Astrocyte of the cerebellum (primary cell): Measurements from ENCODE around the gene LRRC47.

ENCODE experiments used
- DNase-seq: peaks from one replicate; pipeline ENCODE4 v3.0.0-alpha.2; 2011; ENCODE audit warnings: low read depth
- H3K4me3 ChIP-seq: 2 replicates; pipeline ENCODE4 v1.5.1; 2011; ENCODE audit warnings: mild to moderate bottlenecking, low read depth, low read length, moderate library complexity
- in situ Hi-C: cut with HindIII; loops from 2 replicates; pipeline ENCODE4 v1.10.0; 2017; ENCODE audit warnings: low sequenced_read_pairs
- TF ChIP-seq, protein P1 (sequence below): IDR thresholded peaks from 2 replicates; pipeline ENCODE4 v1.5.1; 2012; ENCODE audit warnings: low read length, low read depth, moderate library complexity, mild to moderate bottlenecking; ENCODE audit errors: missing control alignments

Gene LRRC47

DNA sequence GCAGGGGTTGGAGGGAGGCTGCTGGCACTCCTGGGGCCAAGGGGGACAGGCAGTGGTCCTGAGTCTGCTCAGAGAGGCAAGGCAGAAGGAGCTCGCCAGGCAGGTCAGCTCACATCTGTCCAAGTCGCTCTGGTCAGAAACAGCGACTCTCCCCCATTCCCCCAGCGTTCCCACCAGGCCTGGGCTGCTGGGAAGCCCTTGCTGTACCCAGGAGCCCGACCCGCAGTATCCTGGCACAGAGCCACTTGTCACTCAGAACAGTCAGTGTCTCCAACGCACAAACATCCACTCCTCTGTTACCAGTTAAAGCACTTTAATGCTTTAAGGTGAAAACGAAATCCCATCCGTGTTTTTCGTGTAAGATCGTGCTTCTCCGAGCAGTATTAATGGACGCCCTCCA lies 60.6 kb downstream of the LRRC47 start:
- H3K4me3 ChIP-seq = no peak overlapping the region
- TF ChIP-seq, protein P1, sequence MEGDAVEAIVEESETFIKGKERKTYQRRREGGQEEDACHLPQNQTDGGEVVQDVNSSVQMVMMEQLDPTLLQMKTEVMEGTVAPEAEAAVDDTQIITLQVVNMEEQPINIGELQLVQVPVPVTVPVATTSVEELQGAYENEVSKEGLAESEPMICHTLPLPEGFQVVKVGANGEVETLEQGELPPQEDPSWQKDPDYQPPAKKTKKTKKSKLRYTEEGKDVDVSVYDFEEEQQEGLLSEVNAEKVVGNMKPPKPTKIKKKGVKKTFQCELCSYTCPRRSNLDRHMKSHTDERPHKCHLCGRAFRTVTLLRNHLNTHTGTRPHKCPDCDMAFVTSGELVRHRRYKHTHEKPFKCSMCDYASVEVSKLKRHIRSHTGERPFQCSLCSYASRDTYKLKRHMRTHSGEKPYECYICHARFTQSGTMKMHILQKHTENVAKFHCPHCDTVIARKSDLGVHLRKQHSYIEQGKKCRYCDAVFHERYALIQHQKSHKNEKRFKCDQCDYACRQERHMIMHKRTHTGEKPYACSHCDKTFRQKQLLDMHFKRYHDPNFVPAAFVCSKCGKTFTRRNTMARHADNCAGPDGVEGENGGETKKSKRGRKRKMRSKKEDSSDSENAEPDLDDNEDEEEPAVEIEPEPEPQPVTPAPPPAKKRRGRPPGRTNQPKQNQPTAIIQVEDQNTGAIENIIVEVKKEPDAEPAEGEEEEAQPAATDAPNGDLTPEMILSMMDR = no peak
- in situ Hi-C loops = no loop called here
- no peak for DNase-seq

DNA sequence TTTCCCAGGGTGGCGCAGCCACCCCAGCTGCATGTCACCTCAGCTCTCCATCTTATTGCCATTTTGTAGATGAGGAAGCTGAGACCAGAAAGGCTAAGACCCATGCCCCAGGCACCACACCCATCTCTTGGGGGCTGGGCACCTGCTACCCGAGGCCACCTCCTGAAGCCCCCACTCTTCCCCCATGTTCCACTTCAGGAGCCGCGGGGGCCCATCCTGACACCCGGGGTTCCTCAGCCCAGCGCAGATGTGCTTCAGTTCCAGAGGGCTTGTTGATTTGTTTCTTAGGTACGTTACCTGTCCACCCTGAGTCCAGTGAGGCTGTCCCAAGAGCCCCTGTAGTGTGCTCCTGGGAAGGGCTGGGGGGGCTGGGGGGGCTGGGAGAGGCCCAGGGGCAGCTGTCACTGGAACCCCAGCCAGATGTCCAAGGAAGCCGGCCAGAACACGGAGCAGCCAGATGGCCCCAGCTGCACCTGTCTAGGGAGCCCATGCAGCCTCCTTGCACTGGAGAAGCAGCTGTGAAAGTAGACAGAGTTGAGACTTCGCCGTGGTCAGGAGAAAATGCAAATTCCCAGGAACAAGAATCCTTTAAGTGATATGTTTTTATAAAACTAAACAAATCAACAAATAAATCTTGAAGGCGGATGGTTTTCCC lies 61.1 kb downstream of the LRRC47 start:
- in situ Hi-C loops = no loop called here
- TF ChIP-seq, protein P1 = no peak
- H3K4me3 ChIP-seq = no peak overlapping the region

DNA sequence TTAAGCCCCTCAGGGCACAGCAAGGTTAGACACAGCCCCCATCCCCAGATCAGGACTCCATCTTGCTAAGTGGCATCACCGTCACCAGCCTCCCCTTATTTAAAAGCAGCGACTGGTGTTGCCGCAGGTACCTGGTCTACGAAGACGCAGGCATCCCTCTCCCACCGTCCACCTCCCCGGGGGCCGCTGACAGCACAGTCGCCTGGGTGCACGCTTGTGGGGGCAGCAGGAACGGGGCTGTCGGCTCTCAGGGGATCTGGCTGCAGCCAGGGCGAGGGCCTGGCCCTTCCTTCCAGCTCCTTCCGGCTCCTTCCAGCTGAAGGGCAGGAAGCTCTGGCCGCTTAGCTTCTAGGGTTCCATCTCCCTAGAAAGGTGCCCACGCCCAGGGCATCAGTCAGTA lies 61.7 kb downstream of the LRRC47 start:
- TF ChIP-seq, protein P1 = no peak
- in situ Hi-C loops = no loop called here
- no peak for DNase-seq
- H3K4me3 ChIP-seq = no peak overlapping the region

More for the DNA sequence above, 61.1 kb downstream of the LRRC47 start:
- no peak for DNase-seq

DNA sequence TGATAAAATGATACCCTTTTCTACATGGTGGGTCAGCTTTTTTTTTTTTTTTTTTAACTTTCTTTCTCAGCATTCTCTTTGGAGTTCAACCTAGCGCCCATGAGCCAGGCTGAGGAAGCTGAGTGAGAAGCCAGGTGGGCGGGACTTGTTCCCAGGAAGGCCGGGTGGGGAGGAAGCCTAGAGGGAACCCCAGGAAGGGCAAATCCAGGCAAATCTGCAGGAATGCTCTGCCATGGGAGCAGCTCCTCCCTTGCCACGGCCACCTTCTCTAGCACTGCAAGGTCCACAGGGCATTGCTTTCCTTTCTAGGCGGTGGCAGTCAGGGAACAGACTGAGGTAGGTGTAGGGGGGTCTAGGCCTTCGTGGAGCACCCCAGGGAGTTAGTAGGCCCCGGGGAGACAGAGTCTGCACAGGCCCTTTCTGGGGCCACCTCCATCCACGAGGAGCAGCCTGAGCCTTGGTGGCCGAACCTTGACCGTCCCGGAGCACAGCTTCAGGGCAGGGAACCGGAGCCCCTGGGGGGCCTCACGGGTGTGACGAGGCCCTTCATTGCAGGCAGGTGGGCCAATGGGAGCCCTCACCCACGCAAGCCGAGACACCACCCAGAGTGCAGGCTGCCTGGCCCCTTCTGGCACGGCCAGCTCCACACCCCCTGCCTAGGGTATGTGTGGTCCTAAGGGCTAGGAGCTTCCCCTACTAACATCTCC lies 62.3 kb downstream of the LRRC47 start:
- TF ChIP-seq, protein P1 = no peak
- in situ Hi-C loops = no loop called here
- no peak overlapping the region for H3K4me3 ChIP-seq
- DNase-seq = no peak

DNA sequence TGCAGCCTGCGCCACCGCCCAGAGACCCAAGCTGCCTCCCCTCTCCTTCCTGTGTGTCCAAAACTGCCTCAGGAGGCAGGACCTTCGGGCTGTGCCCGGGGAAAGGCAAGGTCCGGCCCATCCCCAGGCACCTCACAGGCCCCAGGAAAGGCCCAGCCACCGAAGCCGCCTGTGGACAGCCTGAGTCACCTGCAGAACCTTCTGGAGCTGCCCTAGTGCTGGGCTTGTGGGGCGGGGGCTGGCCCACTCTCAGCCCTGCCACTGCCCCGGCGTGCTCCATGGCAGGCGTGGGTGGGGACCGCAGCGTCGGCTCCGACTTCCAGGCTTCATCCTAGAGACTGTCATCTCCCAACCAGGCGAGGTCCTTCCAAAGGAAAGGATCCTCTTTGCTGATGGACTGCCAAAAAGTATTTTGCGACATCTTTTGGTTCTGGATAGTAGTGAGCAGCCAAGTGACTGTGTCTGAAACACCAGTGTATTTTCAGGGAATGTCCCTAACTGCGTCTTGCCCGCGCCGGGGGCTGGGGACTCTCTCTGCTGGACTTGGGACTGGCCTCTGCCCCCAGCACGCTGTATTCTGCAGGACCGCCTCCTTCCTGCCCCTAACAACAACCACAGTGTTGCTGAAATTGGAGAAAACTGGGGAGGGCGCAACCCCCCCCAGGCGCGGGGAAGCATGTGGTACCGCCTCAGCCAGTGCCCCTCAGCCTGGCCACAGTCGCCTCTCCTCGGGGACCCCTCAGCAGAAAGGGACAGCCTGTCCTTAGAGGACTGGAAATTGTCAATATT lies 63.0 kb downstream of the LRRC47 start:
- TF ChIP-seq, protein P1 = no peak
- DNase-seq = no peak
- in situ Hi-C loops = no loop called here
- no peak overlapping the region for H3K4me3 ChIP-seq

DNA sequence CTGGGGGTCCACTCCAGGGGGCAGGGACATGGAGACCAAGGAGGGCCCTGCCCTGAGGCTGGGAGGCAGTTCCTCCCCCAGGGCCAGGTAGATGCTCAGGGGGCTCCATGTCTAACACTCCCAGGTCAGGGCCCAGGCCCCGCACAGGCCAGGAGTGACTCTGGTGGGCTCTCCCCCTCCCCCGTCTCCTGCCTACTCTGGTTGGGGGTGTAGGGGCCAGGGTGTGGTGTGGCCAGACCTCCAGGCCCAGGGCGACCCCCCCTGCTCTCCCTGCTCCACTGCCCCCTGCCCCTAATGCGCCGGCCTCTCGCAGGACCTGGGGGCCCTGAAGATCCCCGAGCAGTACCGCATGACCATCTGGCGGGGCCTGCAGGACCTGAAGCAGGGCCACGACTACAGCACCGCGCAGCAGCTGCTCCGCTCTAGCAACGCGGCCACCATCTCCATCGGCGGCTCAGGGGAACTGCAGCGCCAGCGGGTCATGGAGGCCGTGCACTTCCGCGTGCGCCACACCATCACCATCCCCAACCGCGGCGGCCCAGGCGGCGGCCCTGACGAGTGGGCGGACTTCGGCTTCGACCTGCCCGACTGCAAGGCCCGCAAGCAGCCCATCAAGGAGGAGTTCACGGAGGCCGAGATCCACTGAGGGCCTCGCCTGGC lies 63.7 kb downstream of the LRRC47 start:
- no peak for DNase-seq
- TF ChIP-seq, protein P1 = no peak
- no peak overlapping the region for H3K4me3 ChIP-seq
- in situ Hi-C loops = no loop called here
